GM12864 (cell line): ENCODE measurements around the gene SPACA5.

Source experiments
- DNase-seq: peaks from one replicate; pipeline ENCODE4 v3.0.0-alpha.2; 2011; ENCODE audit warnings: low read depth
- H3K4me3 ChIP-seq: 2 replicates; pipeline ENCODE4 v1.5.1; 2011; ENCODE audit warnings: mild to moderate bottlenecking, low read depth, low read length, control low read depth
- CTCF ChIP-seq: IDR thresholded peaks from 2 replicates; pipeline ENCODE4 v1.5.1; 2011; ENCODE audit warnings: low read depth, mild to moderate bottlenecking, moderate library complexity, low read length, control low read depth, inconsistent platforms; ENCODE audit errors: missing control alignments

Gene SPACA5

DNA sequence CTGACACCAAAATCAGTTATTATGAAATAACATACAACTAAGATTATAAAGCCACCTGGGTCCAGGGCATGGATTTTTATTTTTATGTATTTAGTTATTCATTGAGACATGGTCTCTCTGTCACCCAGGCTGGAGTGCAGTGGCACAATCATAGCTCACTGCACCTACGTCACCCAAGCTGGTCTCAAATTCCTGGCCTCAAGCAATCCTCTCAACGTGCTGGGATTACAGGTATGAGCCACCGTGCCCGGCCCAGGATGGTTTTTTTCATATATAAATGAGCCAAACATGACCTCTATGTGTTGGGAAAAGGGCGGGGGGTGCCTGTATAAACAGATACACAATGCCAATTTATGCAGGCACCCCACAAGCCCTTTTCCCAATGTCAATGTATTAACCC lies 40.1 kb downstream of the SPACA5 start:
- no peak overlapping the region for H3K4me3 ChIP-seq
- DNase-seq = no peak
- TF ChIP-seq CTCF = no peak

DNA sequence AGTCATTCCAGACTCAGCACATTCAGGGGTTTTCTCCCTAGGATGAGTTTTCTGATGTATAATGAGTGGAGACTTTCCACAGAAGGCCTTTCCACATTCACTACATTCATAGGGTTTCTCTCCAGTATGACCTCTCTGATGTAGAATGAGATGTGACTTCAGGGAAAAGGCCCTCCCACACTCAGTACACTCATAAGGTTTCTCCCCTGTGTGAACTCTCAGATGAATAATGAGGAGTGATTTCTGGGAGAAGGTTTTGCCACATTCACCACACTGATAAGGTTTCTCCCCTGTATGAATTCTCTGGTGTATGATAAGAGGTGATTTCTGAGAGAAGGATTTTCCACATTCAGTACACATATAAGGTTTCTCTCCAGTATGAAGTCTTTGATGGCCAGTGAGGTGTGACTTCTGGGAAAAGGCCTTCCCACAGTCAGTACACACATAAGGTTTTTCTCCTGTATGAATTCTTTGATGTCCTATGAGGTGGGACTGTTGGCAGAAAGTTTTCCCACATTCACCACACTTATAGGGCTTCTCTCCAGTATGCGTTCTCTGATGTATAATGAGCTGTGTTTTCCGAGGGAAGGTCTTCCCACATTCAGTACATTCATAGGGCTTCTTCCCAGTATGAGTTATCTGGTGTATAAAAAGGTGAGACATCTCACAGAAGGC lies 52.0 kb downstream of the SPACA5 start:
- DNase-seq = no peak
- H3K4me3 ChIP-seq = no peak overlapping the region
- no peak for TF ChIP-seq CTCF

- H3K4me3 ChIP-seq = no peak overlapping the region
- no peak for TF ChIP-seq CTCF
- DNase-seq = no peak
Measured at GRCh38 chrX:48059296-48059639, 52.5 kb downstream of the SPACA5 start.
